Endometrial microvascular endothelial cells (primary cell): ENCODE data around the gene C10orf53. TPM values are rescaled to one million over a fixed set of nuclear protein-coding genes. Genes with fewer than 3 reads are reported as not detected.

ENCODE experiments used
- in situ Hi-C: cut with HindIII; loops from 2 replicates; pipeline ENCODE4 v1.10.0; 2017; ENCODE audit warnings: low sequenced_read_pairs, low pct_unique_long_range_greater_than_20kb; ENCODE audit errors: inconsistent ontology term
- total RNA-seq: library from RNA; depleted of rRNA; stranded (reverse); fragments of >200 nt; gene quantifications from one replicate; pipeline ENCODE4 v1.2.3, GENCODE V29; 2015; ENCODE audit errors: inconsistent ontology term

The C10orf53 gene
- total RNA-seq, 1 donor from 2014 or later: not detected

- in situ Hi-C loops: no loop called here
Measured at GRCh38 chr10:49745756-49746155, 66.3 kb downstream of the C10orf53 start.

DNA sequence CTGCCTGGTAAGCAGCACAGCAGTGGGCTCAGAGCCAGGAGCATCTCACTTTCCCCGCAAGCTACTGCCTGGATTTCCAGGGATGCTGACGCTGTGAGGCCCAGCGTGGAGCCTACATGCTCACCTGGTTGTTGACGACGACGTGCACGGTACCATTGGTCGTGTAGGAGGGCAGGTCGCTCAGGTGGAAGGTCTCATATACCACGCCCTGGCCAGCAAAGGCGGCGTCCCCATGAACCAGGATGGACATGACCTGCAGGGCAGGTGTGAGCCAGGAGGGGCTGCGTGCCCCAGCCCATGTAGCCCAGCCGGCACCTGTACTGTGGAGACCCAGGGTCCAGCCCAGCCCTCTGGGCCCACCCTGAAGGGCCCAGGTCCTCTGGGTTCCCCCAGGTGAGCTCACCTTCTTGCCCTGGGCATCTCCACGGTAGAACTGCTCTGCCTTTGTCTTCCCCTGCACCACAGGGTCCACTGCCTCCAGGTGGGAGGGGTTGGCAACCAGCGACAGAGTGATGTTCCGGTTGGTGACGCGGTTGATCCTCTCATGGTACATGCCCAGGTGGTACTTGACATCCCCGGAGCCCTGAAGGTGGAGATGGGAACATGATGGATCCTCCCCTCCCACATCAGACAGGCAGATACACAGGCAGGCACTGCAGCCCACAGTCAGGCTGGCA, 67.3 kb downstream of the C10orf53 start:
- in situ Hi-C loops: no loop called here

Other genes with a start within 250 kb of the C10orf53 start
- 11.2 TPM for gene ERCC6, start 140.5 kb upstream of the C10orf53 start, total RNA-seq
- gene SLC18A3, start 69.3 kb upstream of the C10orf53 start, total RNA-seq: not detected
- gene CHAT, start 65.6 kb upstream of the C10orf53 start, total RNA-seq: not detected
- gene OGDHL, start 82.7 kb downstream of the C10orf53 start, total RNA-seq: 0.09 TPM